Neural crest cell (in vitro differentiated cells): ENCODE data around the gene CAMK1G. TPM values are rescaled to one million over a fixed set of nuclear protein-coding genes. Genes with fewer than 3 reads are reported as not detected.

Source experiments
- DNase-seq: peaks from one replicate; pipeline ENCODE4 v3.0.0; 2021; ENCODE audit warnings: low read depth, mixed read lengths, low spot score
- H3K27ac Mint-ChIP-seq: one replicate; pipeline ENCODE4 v1.8.0; 2021; ENCODE audit warnings: mild to moderate bottlenecking, mixed read lengths; ENCODE audit not compliant: unreplicated experiment
- H3K27me3 Mint-ChIP-seq: 2 replicates; pipeline ENCODE4 v1.8.0; 2021; ENCODE audit warnings: low read depth, mild to moderate bottlenecking, mixed read lengths
- H3K36me3 Mint-ChIP-seq: 2 replicates; pipeline ENCODE4 v1.8.0; 2021; ENCODE audit warnings: low read depth, mild to moderate bottlenecking, mixed read lengths
- H3K4me1 Mint-ChIP-seq: 2 replicates; pipeline ENCODE4 v1.8.0; 2021; ENCODE audit warnings: mixed read lengths
- H3K4me3 Mint-ChIP-seq: one replicate; pipeline ENCODE4 v1.8.0; 2021; ENCODE audit warnings: mild to moderate bottlenecking, mixed read lengths
- H3K9me3 Mint-ChIP-seq: 2 replicates; pipeline ENCODE4 v1.8.0; 2021; ENCODE audit warnings: mixed read lengths
- total RNA-seq: library from RNA; stranded (reverse); gene quantifications from 2 replicates; pipeline ENCODE4 v1.2.1, GENCODE V29; 2021
- TF ChIP-seq, protein P1 (sequence below): fragments of 200-600 bp; sonication (generic); conservative IDR thresholded peaks from 2 replicates; pipeline ENCODE4 v1.5.0; 2021; ENCODE audit warnings: antibody characterized with exemption, mild to moderate bottlenecking

Gene CAMK1G
- total RNA-seq, 1 donor from 2014 or later = 1.8 TPM

DNA sequence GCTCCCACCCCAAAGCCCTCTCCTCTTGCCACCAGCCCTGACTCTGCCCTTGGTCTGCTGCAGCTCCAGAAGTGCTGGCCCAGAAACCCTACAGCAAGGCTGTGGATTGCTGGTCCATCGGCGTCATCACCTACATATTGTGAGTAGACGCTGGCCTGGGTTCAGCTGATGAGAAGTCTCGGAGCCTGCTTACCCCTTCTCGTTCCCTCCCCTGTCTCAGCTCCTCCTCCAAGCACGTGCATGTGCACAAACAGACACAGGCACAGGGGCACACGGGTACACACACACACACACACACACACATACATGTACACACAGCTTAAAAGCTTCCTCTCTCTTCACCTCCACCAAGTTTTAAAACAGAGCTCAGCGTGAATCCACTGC, 24.3 kb downstream of the CAMK1G start:
- no peaks in the 10 kb centered on the region for H3K27me3 Mint-ChIP-seq
- TF ChIP-seq, protein P1, sequence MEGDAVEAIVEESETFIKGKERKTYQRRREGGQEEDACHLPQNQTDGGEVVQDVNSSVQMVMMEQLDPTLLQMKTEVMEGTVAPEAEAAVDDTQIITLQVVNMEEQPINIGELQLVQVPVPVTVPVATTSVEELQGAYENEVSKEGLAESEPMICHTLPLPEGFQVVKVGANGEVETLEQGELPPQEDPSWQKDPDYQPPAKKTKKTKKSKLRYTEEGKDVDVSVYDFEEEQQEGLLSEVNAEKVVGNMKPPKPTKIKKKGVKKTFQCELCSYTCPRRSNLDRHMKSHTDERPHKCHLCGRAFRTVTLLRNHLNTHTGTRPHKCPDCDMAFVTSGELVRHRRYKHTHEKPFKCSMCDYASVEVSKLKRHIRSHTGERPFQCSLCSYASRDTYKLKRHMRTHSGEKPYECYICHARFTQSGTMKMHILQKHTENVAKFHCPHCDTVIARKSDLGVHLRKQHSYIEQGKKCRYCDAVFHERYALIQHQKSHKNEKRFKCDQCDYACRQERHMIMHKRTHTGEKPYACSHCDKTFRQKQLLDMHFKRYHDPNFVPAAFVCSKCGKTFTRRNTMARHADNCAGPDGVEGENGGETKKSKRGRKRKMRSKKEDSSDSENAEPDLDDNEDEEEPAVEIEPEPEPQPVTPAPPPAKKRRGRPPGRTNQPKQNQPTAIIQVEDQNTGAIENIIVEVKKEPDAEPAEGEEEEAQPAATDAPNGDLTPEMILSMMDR = no peak
- H3K27ac Mint-ChIP-seq = no peak overlapping the region
- no peak for DNase-seq
- H3K4me1 Mint-ChIP-seq = no peaks in the 10 kb centered on the region
- no peaks in the 10 kb centered on the region for H3K36me3 Mint-ChIP-seq
- no peaks in the 10 kb centered on the region for H3K9me3 Mint-ChIP-seq
- H3K4me3 Mint-ChIP-seq = no peak overlapping the region

DNA sequence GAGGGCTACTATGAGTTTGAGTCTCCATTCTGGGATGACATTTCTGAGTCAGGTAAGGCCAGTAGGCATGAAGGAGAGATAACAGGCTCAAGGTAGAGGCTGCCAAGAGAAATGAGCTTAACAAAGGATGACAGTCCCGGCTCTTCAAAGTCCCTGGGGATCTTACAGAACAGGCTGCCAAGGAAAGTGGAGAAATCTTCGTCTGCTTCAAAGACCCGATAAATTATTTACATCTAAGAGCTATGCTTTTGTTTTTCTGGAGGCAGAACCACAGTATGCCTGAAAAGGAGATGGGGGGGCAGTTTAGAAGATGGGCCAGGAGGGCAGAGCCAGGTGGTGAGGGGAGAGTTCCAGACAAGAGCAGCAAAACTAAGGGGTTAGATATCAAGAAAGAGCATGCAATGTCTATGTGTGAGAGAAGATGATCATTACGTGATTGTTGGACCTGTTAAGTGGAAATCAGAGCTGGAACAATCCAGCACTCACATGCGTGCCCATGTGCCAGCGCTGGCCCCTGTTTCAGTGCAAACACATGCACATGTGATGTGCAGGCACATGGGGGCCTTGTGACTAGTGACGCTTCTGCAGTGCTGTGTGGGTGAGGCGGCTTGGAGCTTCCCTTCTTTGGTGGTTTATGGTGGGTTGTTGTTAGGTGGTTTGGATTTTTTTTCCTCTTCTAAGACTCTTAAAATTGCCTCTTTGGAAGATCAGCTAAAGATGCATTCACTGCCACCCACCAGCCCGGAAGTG, 25.7 kb downstream of the CAMK1G start:
- DNase-seq = no peak
- Mint-ChIP-seq H3K27ac (no peak overlapping the region), H3K4me1 (no peaks in the 10 kb centered on the region), H3K9me3 (no peaks in the 10 kb centered on the region), H3K4me3 (no peak overlapping the region), H3K27me3 (no peaks in the 10 kb centered on the region), H3K36me3 (no peaks in the 10 kb centered on the region)
- TF ChIP-seq, protein P1 = no peak

DNA sequence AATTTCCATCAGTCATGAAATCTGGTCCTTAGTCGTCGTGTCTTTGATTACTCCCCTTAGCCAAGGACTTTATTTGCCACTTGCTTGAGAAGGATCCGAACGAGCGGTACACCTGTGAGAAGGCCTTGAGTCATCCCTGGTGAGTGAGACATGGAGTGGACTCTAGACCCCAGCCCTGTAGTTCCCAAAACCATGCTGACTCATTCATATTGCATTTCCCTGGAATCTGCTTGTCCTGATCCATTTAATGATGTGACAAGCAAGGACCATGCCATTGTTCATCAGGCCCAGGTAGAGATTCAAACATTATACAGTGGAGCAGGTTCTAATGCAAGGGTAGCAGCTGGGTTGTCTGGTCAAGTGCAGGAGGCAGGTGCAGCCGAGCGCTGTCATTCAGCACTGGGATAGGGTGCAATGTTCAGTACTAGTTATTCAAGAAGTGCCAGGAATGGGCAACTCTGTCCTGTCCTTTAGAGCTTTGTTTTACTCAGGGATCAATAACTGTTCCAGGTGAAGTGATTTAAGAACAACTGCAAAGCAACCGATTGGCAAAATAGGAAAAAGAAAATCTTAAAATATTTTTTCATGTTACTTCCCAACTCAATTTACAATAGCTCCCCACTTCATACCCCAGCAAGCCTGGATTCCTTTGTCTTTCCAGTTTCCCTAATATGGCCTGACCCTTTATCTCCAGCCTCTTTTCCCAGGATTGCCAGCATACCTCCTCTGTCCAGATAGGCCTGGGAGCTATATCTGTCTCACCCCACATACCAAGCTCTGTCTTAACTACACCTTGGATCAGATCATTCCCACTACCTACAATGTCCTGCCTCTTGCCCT, 26.5 kb downstream of the CAMK1G start:
- TF ChIP-seq, protein P1 = no peak

DNA sequence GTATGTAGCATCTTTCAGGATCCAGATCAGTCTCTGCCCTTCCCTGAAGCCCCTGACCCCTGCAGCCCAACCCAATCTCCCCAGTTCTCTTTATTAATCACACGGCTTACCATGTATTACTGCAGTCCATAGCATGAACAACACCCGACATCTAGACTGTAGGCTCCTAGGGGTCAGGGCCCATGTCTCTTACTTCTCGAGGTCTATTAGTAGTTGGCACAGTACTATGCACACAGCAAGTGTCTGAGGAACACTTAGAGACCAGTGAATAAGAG, 27.1 kb downstream of the CAMK1G start:
- H3K27ac Mint-ChIP-seq = no peak overlapping the region
- DNase-seq = no peak
- no peaks in the 10 kb centered on the region for H3K36me3 Mint-ChIP-seq
- no peaks in the 10 kb centered on the region for H3K27me3 Mint-ChIP-seq
- H3K4me3 Mint-ChIP-seq = no peak overlapping the region
- no peaks in the 10 kb centered on the region for H3K4me1 Mint-ChIP-seq
- no peaks in the 10 kb centered on the region for H3K9me3 Mint-ChIP-seq
- TF ChIP-seq, protein P1 = no peak

More for the DNA sequence above, 26.5 kb downstream of the CAMK1G start:
- DNase-seq = no peak
- Mint-ChIP-seq H3K4me3 (no peak overlapping the region), H3K9me3 (no peaks in the 10 kb centered on the region), H3K27me3 (no peaks in the 10 kb centered on the region), H3K4me1 (no peaks in the 10 kb centered on the region), H3K27ac (no peak overlapping the region), H3K36me3 (no peaks in the 10 kb centered on the region)

DNA sequence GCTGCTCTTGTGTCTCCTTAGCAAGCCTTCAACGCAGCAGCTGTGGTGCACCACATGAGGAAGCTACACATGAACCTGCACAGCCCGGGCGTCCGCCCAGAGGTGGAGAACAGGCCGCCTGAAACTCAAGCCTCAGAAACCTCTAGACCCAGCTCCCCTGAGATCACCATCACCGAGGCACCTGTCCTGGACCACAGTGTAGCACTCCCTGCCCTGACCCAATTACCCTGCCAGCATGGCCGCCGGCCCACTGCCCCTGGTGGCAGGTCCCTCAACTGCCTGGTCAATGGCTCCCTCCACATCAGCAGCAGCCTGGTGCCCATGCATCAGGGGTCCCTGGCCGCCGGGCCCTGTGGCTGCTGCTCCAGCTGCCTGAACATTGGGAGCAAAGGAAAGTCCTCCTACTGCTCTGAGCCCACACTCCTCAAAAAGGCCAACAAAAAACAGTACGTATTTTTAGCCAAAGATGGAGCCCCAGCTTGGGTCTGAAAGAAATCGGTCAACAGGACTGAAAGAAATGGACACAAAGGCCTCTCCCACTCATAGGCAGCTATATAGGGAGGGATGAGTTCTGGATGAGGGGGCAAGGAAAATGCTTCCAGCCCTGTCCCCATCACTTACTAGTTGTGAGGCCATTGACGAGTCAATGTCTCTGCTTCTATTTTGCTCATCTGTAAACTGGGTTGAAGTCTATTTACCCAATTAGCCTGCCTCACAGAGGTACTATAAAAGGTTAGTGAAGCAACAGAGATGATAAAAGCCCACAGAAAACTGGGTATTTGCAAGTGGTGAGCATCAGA, 28.5 kb downstream of the CAMK1G start:
- no peak for DNase-seq
- H3K4me3 Mint-ChIP-seq = no peak overlapping the region
- peaks cover 4% of the 10 kb centered on the region for H3K27me3 Mint-ChIP-seq
- TF ChIP-seq, protein P1 = no peak
- H3K27ac Mint-ChIP-seq = no peak overlapping the region
- H3K4me1 Mint-ChIP-seq = no peaks in the 10 kb centered on the region
- no peaks in the 10 kb centered on the region for H3K9me3 Mint-ChIP-seq
- H3K36me3 Mint-ChIP-seq = no peaks in the 10 kb centered on the region
